Measurements from ENCODE around the gene TBC1D16.

DNA sequence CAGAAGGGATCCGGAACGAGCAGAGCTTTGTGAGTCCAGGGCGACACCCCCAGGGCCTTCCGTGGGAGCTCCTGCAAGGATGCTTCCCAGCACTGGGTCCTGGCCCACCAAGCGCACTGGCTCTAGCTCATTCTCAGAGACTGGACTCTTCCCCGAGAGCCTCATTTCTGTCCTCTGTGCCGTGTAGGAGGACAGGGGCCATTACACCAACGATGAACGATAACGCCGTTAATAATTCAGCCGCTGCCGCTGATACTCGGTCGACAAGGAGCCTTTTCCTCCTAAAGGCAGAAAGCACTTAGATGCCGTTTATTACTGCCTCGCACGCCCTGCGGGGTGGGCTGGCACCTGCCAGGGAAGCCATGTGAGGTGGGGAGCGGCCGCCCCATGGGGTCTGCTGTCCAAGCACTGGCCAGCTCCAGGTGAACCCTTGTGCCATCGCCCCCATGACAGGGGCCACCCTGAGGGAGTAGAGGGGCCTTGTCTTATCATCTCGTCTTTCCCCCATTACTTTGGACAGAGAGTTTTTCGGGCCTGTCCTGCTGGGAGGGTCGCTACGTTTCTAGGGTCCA, 33.5 kb downstream of the TBC1D16 start:
- TF ChIP-seq POLR2AphosphoS5 (IDR thresholded peaks at IDR 0.05; ENCODE audit: borderline replicate concordance, low read depth, low read length) (no peak), EZH2 (IDR thresholded peaks at IDR 0.05) (no peak)

All from SK-N-MC (cell line).